Left lobe of liver (tissue), 2 donors: ENCODE measurements around the gene ARSI. TPM values are rescaled to one million over a fixed set of nuclear protein-coding genes. Genes with fewer than 3 reads are reported as not detected.

Experiments used
- ATAC-seq: fragments of 200-7000 bp; cut with Tn5 transposase; one replicate; pipeline ENCODE4 v1.9.1; 2020; ENCODE audit warnings: mild to moderate bottlenecking, moderate library complexity
- DNase-seq: peaks from one replicate; pipeline ENCODE4 v3.0.0-alpha.2; 2020; ENCODE audit warnings: low spot score
- total RNA-seq: library from RNA; stranded (reverse); gene quantifications from one replicate; pipeline ENCODE4 v1.2.1, GENCODE V29; 2021
- donor health status: DM: no; HTN: no; CAD: no; lungs with moderate emphysema.
- donor health status: DM: no; HTN: yes; CAD: no.

Gene ARSI
- total RNA-seq, 1 donor from 2014 or later: 0.43 TPM

DNA sequence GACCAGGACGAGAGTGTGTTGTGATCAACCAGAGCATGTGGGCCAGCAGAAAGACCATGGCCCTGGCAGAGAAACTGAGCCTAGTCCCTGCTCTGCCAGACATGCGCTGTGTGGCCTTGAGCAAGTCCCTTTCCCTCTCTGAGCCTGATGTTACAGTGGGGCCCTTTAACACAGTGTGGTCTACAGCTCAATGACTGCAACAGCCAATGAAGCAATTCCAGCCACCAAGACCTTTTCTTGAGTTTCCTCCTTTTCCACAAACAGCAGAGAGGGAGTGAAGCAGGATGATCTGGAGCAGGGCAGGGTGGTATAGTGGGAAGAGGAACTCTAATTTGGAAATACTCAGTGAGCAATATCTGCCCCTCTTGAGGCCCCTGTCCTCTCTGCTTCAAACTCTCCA is 25.8 kb upstream of the ARSI start:
- DNase-seq: no peak
- no peak for ATAC-seq

DNA sequence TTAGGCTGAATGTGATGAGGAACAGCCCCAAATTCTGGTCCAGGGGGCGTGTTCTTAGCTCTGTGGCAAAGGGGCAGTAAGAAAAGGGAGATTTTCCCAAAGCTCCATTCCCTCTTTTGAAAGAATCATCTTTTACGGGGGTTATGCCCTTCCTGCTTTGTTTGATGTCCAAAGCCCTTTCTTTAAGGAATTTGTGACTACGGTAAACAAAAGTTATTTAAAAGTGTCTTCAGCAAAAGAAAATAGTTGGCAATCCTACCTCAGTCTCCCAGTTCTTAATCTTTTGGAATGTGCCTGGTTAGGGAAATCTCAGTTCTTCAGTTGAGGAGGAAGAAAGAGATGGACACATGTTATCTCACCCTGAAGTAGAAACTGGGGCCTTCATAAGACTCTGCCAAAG is 24.4 kb upstream of the ARSI start:
- ATAC-seq (no peak), DNase-seq (no peak)

DNA sequence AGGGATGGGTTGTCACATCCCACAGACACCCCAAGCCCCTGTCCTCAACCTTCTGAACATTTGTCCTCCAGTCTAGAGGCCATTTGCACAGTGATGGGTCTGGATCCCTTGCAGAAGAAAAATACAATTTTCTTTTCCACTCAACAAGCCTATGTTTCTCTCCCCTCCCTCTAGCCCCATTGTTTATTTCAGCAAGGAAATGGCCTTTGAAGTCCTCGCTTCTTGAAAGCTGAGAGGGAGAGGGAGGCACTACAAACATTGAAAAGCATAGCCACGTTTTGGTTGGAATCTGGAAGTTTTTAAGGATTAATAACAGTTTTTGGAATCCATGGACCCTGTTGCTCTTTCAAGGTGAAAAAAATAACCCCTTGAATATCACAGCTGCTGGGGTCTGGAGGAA is 24.0 kb upstream of the ARSI start:
- no peak for DNase-seq

DNA sequence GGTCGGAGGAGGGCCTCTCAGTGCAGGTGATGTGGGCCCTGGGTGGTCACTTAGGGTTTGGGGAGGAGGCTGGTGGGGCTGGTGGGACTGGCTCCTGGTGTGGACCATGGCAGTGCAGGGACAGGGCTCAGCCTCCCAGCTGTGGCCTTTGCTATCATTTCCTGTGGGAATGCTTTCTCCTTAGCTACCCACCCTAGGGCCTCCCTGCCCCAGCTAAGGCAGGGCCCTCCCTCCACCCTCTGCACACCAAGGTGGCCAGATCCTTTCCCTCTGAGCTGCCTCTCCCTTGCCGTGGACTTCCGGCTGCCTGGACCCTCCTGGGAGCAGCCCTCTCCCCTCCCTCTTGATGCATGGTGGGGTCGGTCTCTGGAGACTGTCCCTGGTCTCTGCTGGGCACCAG is 22.7 kb upstream of the ARSI start:
- no peak for DNase-seq
- ATAC-seq: no peak

More for the DNA sequence above, 24.0 kb upstream of the ARSI start:
- no peak for ATAC-seq

DNA sequence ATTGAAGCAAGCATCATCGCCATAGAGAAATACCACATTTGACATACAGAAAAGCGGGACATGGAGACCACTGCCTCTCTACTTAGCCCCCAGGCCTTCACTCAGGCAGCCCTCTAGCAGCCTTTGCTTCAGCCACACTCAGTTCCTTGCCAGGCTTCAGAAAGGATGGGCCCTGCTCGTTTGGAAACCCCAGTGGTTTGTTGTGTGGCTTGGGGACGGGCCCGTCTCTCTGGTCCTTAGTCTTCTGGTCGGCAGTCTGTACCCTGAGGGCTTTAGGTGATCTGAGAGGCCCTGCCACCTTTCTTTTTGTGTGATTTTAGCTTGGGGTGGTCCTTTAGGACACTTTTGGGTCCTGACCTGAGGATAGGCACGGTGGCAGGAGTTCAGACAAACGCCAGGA is 21.1 kb upstream of the ARSI start:
- ATAC-seq: no peak
- DNase-seq: no peak

DNA sequence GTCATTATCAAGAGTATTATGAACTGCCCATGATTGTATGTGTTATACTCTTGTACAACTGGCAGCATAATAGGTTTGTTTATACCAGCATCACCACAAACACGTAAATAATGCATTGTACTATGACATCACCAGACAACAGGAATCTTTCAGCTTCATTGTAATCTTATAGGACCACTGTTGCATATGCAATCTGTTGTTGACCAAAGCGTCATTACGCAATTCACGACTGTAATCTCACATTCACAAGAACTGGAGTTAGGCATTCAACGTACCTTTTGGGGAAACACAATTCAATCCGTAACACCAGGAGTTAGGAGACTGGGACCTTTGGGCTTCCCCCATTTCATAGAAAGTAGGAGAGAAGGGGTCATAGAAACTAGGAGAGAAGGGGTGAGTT is 20.4 kb upstream of the ARSI start:
- ATAC-seq (no peak), DNase-seq (no peak)

DNA sequence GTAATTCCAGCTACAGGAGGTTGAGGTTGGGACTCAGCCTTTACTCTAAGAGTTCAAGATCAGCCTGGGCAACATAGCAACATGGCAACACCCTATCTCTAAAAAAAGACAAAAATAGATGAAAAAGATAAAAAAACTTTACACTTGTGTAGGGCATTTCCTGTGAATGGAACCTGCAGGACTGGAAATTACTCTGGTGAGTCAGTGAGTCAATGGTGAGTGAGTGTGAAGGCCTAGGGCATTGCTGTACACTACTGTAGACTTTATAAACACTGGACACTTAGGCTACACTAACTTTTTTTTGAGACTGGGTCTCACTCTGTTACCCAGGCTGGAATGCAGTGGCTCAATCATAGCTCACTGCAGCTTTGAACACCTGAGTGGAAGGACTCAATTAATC is 19.5 kb upstream of the ARSI start:
- DNase-seq (no peak), ATAC-seq (no peak)

DNA sequence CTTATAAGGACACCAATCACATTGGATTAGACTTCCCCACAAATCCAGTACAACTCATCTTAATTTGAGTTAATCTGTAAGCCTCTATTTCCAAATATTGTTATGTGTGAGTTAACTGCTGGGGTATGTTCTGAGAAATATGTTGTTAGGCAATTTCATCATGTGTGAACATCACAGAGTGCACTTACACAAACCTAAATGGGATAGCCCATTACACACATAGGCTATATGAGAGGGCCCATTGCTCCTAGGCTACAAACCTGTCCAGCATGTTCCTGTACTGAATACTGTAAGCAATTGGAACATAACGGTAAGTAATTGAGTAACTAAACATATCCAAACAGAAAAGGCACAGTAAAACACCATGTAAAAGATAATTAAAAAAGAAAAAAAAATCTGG is 19.1 kb upstream of the ARSI start:
- DNase-seq (no peak), ATAC-seq (no peak)

DNA sequence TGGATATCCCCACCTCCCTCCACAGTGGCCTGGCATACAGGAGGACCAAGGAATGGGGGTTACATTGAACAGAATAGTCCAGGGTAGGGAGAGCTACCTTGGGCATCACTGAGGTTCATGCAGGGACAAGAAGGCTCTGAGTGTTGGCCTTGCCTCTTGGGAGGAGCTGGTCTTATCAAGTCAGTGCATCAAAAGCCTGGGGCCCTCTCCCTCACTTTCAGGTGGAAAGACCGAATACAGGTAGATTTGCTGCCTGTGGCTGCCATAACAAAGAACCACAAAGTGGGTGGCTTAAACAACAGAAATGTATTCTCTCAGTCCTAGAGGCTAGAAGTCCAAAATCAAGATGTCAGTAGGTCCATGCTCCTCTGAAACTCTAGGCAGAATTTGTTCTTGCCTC is 18.5 kb upstream of the ARSI start:
- DNase-seq (no peak), ATAC-seq (no peak)

DNA sequence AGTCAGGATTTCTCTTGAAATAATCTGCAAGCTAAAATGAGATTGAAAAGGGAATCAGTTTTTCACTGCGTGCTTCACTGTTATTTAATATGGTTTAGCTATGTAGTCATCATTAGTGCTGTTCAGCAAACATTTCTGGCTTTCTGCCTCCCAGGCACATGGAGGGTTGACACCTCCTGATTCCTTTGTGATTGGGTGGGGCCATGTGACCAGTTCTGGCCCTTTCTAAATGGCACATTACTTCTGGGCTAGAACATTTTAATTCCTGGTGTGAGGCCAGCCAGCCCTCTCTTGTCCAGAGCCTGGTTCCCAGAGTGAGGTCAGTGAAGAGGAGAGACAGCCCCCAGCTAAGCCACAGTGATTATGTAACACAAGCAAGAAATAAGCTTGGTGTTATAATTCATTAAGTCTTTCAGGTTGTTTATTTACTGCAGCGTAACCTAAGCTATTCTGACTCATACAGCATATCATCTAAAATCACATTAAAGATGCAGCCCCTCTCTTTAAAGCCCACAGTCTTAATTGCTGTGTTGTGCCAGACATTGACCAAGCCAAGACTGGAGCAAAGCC is 17.4 kb upstream of the ARSI start:
- DNase-seq: no peak

DNA sequence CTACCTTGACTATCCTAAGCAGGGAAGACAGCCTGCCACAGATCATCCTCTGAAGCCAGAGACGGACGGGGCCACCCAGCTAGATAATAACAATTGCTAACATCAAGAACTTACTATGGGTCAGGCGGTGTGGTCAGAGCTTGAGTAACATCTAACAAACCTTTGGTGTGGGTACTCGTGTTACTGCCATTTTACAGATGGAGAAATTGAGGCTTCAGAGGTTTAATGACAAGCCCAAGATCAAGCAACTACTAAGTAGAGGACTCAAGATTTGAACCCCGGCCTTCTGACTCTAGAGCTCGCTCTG is 16.7 kb upstream of the ARSI start:
- DNase-seq (no peak), ATAC-seq (no peak)

More for the DNA sequence above, 17.4 kb upstream of the ARSI start:
- ATAC-seq: no peak

DNA sequence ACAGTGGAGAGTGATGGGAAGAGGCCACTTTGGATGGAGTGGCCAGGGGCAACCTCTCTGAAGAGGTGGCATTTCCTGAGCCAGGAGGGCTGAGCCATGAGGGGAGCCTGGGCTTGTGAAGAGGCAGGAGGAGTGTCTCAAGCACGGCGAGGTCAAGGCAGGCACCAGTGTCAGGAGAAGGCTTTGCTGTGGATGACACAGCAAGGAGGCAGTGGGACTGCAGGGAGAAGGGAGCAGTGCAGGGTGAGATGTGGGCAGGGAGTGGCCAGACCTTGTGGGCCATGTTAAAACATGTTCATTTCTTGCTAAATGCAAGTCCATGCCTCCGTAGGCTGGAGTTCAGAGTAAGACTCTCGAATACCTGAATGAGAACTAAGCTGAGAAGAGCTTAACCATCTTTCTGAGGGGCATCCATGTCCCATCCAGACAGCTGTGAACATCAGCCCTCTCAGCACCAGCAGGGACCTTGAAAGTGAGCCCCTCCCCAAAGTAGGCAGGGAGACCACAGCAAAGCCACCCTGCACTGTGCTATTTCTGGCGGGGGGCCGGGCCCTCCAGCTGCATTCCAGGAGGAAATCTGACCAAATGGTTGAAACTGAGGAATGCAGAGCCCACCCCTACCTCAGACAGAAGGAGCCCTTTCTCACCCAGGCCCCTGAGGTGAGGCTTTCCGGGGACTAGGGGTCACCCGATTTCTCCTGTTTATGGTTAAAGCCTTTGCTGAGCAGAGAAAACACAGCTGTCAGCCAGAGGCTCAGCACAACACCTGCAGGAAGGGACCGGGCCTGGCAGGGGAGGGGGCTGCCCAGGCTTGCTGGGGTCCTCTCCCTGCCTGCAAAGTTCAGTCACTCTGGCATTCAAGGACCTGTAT is 16.1 kb upstream of the ARSI start:
- ATAC-seq (no peak), DNase-seq (no peak)

DNA sequence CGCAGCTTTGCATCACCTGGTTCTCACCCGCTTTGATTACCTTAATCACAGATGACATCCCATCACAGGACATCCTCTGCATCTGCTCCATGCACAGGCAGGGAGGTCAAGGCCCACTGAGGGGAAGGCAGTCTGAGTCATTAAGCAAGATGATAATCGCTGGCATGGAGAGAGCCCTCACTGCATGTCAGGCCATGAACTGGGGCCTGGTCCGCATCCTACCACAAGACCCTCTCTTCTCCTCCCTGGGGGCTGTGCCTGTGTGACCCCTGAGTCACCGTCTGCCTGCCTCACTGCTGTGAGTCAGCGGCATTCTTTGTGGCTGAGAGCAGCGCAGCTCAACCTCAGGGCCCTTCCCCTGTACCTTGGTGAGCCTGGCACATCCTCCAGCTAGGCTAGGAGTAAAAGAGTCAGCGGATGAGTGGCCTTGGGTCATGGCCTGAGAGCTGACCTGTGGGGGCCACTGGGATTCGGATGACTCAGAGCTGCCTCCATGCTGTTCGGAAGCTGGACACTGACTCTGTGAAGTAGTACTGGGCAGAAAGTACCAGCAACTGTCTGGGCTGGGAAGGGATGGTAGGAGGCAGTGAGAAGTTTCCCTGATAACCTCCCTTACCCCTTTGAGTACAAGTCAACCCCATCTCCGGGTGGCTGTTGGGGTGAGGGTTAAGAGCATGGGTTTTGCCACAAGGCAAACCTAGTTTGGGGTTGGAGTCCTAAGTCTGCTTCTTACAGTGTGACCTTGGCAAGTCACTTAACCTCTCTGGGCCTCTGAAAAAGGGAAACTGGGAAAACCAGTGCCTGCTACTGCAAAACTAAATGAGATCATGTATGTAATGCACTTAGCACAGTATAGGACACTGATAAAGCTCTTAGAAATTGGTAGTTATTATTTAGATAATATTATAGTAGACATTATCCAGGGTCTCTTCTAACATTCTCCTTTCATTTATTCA is 14.6 kb upstream of the ARSI start:
- ATAC-seq: no peak
- DNase-seq: no peak

DNA sequence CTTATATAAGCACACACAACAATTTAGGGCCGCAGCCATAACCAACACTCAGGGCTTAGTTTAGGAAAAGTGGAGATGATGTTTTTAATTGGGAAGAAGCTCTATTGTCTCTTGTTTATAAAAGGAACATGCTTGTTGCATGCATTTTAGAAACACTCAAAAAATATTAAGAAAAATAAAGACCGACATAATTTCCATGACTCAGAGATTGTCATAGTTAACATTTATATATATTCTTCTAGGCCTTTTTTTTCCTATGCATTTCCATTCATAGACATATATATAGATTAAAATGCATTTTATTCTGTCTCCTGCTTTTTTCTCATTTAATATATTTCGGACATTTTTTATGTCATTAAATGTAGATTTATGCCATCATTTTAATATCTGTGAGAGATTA is 13.6 kb upstream of the ARSI start:
- DNase-seq: no peak

DNA sequence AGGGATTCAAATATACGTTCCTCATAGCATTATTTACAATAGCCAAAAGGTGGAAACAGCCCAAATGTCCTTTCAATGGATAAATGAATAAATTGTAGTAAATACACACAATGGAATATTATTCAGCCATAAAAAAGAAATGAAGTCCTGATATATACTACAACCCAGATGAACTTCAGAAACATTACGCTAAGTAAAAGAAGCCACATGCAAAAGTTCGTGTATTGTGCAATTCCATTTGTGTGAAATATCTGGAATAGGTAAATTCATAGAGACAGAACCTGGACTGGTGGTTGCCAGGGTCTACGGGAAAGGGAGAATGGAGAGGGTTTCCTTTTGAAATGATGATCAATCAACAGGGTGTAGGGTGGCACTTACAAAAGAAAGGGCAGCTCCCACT is 12.5 kb upstream of the ARSI start:
- no peak for DNase-seq
- ATAC-seq: no peak

More for the DNA sequence above, 13.6 kb upstream of the ARSI start:
- no peak for ATAC-seq

DNA sequence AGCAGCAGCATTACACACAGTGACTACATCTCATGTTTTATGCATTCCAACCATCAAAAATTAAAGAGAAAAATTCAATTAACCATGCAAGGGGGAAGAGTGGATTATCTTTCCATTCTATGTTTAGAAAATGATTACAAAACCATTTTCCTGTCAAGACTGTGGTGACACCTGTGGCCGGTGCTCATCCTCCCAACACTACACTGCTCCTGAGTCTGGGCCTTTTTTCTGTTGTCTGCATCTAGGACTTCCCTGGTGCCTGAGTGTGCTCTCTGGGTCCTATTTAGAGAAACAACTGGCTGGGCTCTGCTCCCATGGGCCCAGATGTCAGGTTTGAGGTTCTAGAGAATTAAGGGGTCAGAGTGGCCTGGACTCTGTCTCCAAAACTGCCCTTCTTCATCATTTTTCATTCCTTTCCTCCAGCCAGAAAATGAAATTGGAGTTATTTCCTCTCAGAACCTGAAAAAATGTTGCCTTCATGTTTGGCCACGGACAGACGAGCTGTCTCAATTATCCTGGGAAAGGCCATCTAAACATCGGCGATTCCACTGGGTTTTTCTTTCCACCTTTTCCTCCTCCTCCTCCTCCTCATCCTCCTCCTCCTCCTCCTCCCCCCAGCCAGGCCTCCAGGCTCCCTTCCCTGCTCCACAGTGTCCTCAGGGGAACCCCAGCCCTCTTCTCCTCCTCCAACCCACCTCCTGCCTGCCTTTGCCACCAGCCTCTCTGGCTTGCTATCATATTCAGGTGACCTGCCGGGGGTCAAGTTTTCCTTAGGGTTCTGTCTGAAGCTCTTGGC is 11.4 kb upstream of the ARSI start:
- DNase-seq (no peak), ATAC-seq (no peak)

DNA sequence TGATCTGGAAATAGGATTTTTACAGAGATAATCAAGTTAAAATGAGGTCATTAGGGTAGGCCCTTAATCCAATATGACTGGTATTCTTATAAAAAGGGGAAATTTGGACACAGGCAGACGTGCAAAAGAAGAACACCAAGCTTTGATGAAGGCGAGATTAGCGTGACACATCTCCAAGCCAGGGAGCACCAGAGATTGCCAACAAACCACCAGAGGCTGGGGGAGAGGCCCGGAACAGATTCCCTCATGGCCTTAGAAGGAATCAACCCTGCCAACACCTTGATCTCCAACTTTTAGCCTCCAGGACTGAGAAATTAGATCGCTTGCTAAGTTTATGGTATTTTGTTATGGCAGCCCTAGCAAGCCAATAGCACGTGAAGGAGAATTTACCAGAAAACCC is 10.8 kb upstream of the ARSI start:
- DNase-seq: no peak
- ATAC-seq: no peak

DNA sequence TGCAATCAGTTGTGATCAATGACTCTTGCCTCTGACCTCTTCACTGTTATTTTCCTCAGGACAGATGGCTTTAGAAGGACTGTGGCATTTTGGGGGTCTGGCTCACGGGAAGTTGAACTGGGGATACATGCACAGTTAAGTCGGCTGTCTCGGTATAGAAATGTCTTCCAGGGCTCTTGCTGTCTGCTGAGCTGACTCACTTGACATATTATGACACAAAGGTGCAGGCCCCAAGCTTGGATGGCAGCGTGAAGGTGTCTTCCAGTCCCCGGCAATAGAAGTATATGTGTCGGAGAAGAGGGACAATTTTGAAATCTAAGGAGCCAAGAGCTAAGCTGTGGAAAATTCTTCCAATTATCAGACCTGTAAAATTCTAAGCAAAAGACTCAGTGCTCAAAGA is 9.8 kb upstream of the ARSI start:
- ATAC-seq (no peak), DNase-seq (no peak)

DNA sequence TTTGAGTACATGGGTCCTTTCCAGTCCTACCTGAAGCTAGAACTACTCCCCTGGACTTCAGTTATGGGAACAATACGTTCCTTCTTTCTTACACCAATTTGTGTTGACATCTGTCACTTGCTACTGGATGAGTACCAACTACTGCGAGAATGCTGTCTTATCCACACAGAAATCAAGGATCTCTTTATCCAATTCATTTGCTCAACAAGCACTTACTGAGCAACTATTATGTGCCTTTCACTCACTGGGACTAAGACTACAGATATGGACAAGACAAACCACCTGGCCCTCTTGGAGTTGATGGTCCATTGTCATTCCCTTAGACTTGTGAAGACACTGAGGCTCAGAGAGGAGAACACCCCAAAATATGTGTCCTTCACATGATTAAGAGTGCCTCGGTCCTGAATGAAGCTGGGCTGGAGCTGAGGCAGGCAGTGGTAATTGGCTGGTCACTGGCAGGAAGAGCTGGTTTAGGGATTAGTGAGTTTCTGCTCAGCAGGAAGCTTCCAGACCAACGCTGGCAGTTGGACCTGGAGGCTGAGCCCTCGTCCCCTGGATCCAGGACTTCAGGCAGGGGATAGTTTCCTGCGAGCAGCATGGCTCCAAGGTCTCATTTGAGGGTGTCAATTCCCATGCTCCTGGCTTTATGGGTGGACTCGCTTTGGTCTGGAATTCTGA is 8.4 kb upstream of the ARSI start:
- DNase-seq (no peak), ATAC-seq (no peak)

DNA sequence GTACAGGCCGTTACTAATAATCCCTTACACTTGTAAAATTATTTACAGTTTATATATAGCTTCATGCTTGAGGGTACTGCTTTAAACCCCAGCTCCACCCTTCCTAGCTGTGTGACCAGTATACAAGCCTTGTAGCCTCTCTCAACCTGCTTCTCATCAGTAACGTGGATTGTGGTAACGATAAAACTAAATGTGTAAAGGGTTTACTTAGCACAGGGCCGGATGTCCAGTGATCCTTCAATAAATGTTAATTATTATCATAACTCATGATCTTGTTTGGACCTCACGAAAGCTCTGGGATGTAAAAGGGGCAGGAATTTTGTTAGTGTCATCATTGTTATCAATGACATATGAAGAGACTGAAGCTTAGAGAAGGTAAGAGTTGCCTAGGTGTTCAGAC is 7.5 kb upstream of the ARSI start:
- DNase-seq (no peak), ATAC-seq (no peak)

DNA sequence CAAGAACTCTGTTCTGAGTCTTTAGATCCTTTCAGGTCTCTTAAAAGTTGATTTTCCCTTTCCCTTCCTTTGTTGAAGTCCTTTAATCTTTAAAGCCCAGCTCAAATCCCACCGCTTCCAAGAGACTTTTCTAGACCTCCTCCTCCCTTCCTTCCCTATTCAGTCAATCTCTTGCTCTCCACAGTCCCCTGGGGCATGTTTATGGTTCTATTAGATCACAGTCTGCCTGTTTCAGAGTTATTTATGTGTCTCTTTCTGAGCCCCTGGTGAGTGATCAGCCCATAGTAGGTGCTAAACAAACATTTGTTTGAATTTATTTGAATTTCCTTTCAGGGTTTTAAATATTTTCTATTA is 7.2 kb upstream of the ARSI start:
- ATAC-seq: no peak
- DNase-seq: no peak
